ENCODE data around the gene PHKB. TPM values are rescaled to one million over a fixed set of nuclear protein-coding genes. Genes with fewer than 3 reads are reported as not detected.

Gene PHKB
- total and polyA plus RNA-seq, 2 donors (not counting 3 experiments of a cell fraction or from before 2014, with no cell fraction given): 30.1 to 61.0 TPM

DNA sequence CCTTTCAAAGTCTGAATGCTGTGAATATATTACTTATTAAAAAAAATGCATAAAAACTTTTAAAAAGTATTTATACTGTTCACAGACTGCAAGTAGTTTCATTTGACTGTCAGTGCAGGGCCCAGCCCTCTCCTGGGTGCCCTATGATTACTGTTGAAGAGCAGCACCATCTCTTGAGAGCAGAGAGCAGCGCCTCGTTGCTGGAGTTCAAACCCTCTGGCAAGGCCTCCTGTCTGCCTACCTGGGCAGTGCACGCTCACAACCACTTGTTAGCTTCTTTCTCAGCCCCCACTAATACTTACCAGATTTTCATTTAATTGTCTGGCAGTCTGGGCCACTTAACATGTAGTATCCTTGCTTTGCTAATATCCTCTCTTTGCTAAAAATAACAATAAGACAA, 233.4 kb downstream of the PHKB start:
- Histone ChIP-seq H2AFZ (ENCODE audit: low read depth, low read length) (no peak overlapping the region), H3K27me3 (ENCODE audit: control insufficient read depth in 2 of 2, insufficient read depth in 2 of 2, low read length in 2 of 2) (no peaks in the 10 kb centered on the region), H3K9me1 (replicated peaks; ENCODE audit: control insufficient read depth, extremely low read depth, insufficient read depth, low read length) (no peaks in the 10 kb centered on the region), H3K27ac (ENCODE audit: insufficient read depth, low read depth, low read length) (no peak overlapping the region), H3K4me1 (ENCODE audit: control insufficient read depth, extremely low read depth, insufficient read depth, low read length) (peaks cover 26% of the 10 kb centered on the region), H3K9ac (replicated peaks; ENCODE audit: extremely low read depth, insufficient read depth, low read length) (no peak overlapping the region), H3K9me3 (replicated peaks; ENCODE audit: control insufficient read depth, insufficient read depth, low read length) (no peaks in the 10 kb centered on the region), H4K20me1 (replicated peaks; ENCODE audit: control insufficient read depth, extremely low read depth, insufficient read depth, low read length) (no peaks in the 10 kb centered on the region), H3K36me3 (ENCODE audit: control insufficient read depth in 2 of 2, extremely low read depth in 1 of 2, insufficient read depth in 2 of 2, low read length in 2 of 2) (peaks cover 0 to 2% of the 10 kb centered on the region in 2 experiments), H3K4me3 (replicated peaks in 1 of 3; ENCODE audit: insufficient read depth in 1 of 3, low read depth in 1 of 3, low read length in 3 of 3) (no peak overlapping the region), H3K79me2 (ENCODE audit: control insufficient read depth, insufficient read depth, low read length) (no peaks in the 10 kb centered on the region), H3K4me2 (ENCODE audit: insufficient read depth, low read length) (no peak overlapping the region)
- TF ChIP-seq JUN (IDR thresholded peaks at IDR 0.05; ENCODE audit: borderline replicate concordance, insufficient read depth, insufficient read length, low read depth) (no peak), MYC (IDR thresholded peaks at IDR 0.05; ENCODE audit: low read depth, low read length) (no peak), POLR2AphosphoS5 (IDR thresholded peaks at IDR 0.05; ENCODE audit: insufficient read depth, low read depth, low read length) (no peak), EZH2 (IDR thresholded peaks at IDR 0.05; ENCODE audit: borderline replicate concordance, low read depth, low read length, severe bottlenecking) (no peak), FOS (IDR thresholded peaks at IDR 0.05; ENCODE audit: borderline replicate concordance, insufficient read depth, low read length) (no peak), GATA2 (IDR thresholded peaks at IDR 0.05; ENCODE audit: insufficient read depth, insufficient read length, low read depth, low read length) (no peak)
- TF ChIP-seq, protein P1, sequence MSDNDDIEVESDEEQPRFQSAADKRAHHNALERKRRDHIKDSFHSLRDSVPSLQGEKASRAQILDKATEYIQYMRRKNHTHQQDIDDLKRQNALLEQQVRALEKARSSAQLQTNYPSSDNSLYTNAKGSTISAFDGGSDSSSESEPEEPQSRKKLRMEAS (IDR thresholded peaks at IDR 0.05; ENCODE audit: insufficient read depth, insufficient read length): no peak
- TF ChIP-seq, protein P2, sequence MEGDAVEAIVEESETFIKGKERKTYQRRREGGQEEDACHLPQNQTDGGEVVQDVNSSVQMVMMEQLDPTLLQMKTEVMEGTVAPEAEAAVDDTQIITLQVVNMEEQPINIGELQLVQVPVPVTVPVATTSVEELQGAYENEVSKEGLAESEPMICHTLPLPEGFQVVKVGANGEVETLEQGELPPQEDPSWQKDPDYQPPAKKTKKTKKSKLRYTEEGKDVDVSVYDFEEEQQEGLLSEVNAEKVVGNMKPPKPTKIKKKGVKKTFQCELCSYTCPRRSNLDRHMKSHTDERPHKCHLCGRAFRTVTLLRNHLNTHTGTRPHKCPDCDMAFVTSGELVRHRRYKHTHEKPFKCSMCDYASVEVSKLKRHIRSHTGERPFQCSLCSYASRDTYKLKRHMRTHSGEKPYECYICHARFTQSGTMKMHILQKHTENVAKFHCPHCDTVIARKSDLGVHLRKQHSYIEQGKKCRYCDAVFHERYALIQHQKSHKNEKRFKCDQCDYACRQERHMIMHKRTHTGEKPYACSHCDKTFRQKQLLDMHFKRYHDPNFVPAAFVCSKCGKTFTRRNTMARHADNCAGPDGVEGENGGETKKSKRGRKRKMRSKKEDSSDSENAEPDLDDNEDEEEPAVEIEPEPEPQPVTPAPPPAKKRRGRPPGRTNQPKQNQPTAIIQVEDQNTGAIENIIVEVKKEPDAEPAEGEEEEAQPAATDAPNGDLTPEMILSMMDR (IDR thresholded peaks at IDR 0.05; ENCODE audit: extremely low read depth in 1 of 2, insufficient read depth in 1 of 2, low read depth in 1 of 2, low read length in 2 of 2): no peak
- ChIA-PET CTCF (interaction anchor here (0.5 kb wide), 1 partner anchor 16 kb away, joined by 3 read pairs; no protein-coding TSS in a partner anchor), POLR2A (no interaction called here)
- intact Hi-C loops (cut with micrococcal nuclease) (loop anchor here (5.0 to 10.0 kb wide), 2 partner anchors 172 to 230 kb away; partner anchors contain the start of genes ITFG1 and PHKB), dilution Hi-C loops (cut with MboI; ENCODE audit: extremely low pct_ligation_motif_present, low sequenced_read_pairs) (no loop called here)
- BruUV-seq (replicated peaks): no TSS peak
- no peak for FAIRE-seq
- DNase-seq (ENCODE audit: low read depth, low spot score): peak; percentile 30

Data from endothelial cell of umbilical vein (primary cell).